ENCODE measurements around the gene VASH1. TPM values are rescaled to one million over a fixed set of nuclear protein-coding genes. Genes with fewer than 3 reads are reported as not detected.

Gene VASH1
- total and polyA plus RNA-seq, 2 donors (not counting 3 experiments of a cell fraction or from before 2014, with no cell fraction given): 39.8 to 168 TPM

- CTCF ChIA-PET: no interaction called here
- no peaks in the 10 kb centered on the region for H4K20me1 ChIP-seq (replicated peaks; ENCODE audit: control insufficient read depth, extremely low read depth, insufficient read depth, low read length)
- TF ChIP-seq POLR2A (IDR thresholded peaks at IDR 0.05; ENCODE audit: low read depth, low read length) (no peak), MAX (IDR thresholded peaks at IDR 0.05; ENCODE audit: insufficient read depth, insufficient read length) (no peak), JUN (IDR thresholded peaks at IDR 0.05; ENCODE audit: borderline replicate concordance, insufficient read depth, insufficient read length, low read depth) (no peak), EZH2 (IDR thresholded peaks at IDR 0.05; ENCODE audit: borderline replicate concordance, low read depth, low read length, severe bottlenecking) (no peak), GATA2 (IDR thresholded peaks at IDR 0.05; ENCODE audit: insufficient read depth, insufficient read length, low read depth, low read length) (no peak), POLR2AphosphoS5 (IDR thresholded peaks at IDR 0.05; ENCODE audit: insufficient read depth, low read depth, low read length) (no peak), CTCF (IDR thresholded peaks at IDR 0.05; ENCODE audit: extremely low read depth in 1 of 2, insufficient read depth in 1 of 2, low read depth in 1 of 2, low read length in 2 of 2) (no peak), FOS (IDR thresholded peaks at IDR 0.05; ENCODE audit: borderline replicate concordance, insufficient read depth, low read length) (no peak), MYC (IDR thresholded peaks at IDR 0.05; ENCODE audit: low read depth, low read length) (no peak)
- H3K27me3 ChIP-seq (ENCODE audit: control insufficient read depth in 2 of 2, insufficient read depth in 2 of 2, low read length in 2 of 2): peaks cover 0 to 5% of the 10 kb centered on the region in 2 experiments
- H3K4me1 ChIP-seq (ENCODE audit: control insufficient read depth, extremely low read depth, insufficient read depth, low read length): no peaks in the 10 kb centered on the region
- no peak overlapping the region for H3K4me3 ChIP-seq (replicated peaks in 1 of 3; ENCODE audit: insufficient read depth in 1 of 3, low read depth in 1 of 3, low read length in 3 of 3)
- H3K9ac ChIP-seq (replicated peaks; ENCODE audit: extremely low read depth, insufficient read depth, low read length): no peak overlapping the region
- DNase-seq (ENCODE audit: low read depth, low spot score): no peak
- intact Hi-C loops (cut with micrococcal nuclease) (no loop called here), dilution Hi-C loops (cut with MboI; ENCODE audit: extremely low pct_ligation_motif_present, low sequenced_read_pairs) (no loop called here)
- no peak for FAIRE-seq
- BruUV-seq (replicated peaks): no TSS peak
- no peaks in the 10 kb centered on the region for H3K36me3 ChIP-seq (ENCODE audit: control insufficient read depth in 2 of 2, extremely low read depth in 1 of 2, insufficient read depth in 2 of 2, low read length in 2 of 2)
- POLR2A ChIA-PET: no interaction called here
- no peaks in the 10 kb centered on the region for H3K79me2 ChIP-seq (ENCODE audit: control insufficient read depth, insufficient read depth, low read length)
- no peak overlapping the region for H2AFZ ChIP-seq (ENCODE audit: low read depth, low read length)
- H3K27ac ChIP-seq (ENCODE audit: insufficient read depth, low read depth, low read length): no peak overlapping the region
- H3K9me3 ChIP-seq (replicated peaks; ENCODE audit: control insufficient read depth, insufficient read depth, low read length): no peaks in the 10 kb centered on the region
- H3K9me1 ChIP-seq (replicated peaks; ENCODE audit: control insufficient read depth, extremely low read depth, insufficient read depth, low read length): no peaks in the 10 kb centered on the region
- no peak overlapping the region for H3K4me2 ChIP-seq (ENCODE audit: insufficient read depth, low read length)
Measured at GRCh38 chr14:76742185-76742584, 19.1 kb upstream of the VASH1 start.
